Sciatic nerve (tissue), 2 donors: Measurements from ENCODE around the gene WWOX. TPM values are rescaled to one million over a fixed set of nuclear protein-coding genes. Genes with fewer than 3 reads are reported as not detected.

Experiments used
- ATAC-seq: fragments of 200-7000 bp; cut with Tn5 transposase; one replicate; pipeline ENCODE4 v1.9.1; 2020; ENCODE audit warnings: mild to moderate bottlenecking, moderate library complexity
- DNase-seq: peaks from one replicate; pipeline ENCODE4 v3.0.0-alpha.2; 2020; ENCODE audit warnings: low spot score
- intact Hi-C: fragments of 100-400 bp; cut with DNase I; formaldehyde crosslinking; loops from one replicate; pipeline ENCODE4 v1.14.2; 2022
- total RNA-seq: library from RNA; stranded (reverse); fragmentation: NEBNext Ultra II Directional; extraction: Animal tissue kit (Norgen Biotek cat#: 25700); gene quantifications from one replicate; pipeline ENCODE4 v1.2.1, GENCODE V29; 2021
- donor health status: DM: no; HTN: no; CAD: no.
- donor health status: DM: no; HTN: no; CAD: no.

WWOX gene
- total RNA-seq, 1 donor from 2014 or later: 30.7 TPM

DNA sequence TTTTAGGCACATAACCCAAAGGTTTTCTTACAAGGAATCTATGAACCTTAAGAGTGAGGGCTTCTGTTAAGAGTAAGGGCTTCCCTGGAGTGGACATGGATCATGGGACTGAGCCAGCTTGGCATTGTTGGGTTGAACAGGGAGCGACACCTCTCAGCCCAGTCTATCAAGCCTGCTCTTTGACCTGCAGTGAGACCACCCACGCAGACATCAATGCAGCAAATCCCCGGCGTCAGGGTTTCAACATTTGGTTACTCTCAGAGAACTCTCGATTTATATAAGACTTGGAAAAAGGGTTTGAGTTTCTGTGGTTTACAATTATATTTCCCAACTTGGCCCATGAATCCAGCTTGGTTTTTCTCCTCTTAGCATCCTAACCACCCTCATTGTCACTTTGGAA, 299.9 kb downstream of the WWOX start:
- intact Hi-C loops: no loop called here
- DNase-seq (no peak), ATAC-seq (no peak)

DNA sequence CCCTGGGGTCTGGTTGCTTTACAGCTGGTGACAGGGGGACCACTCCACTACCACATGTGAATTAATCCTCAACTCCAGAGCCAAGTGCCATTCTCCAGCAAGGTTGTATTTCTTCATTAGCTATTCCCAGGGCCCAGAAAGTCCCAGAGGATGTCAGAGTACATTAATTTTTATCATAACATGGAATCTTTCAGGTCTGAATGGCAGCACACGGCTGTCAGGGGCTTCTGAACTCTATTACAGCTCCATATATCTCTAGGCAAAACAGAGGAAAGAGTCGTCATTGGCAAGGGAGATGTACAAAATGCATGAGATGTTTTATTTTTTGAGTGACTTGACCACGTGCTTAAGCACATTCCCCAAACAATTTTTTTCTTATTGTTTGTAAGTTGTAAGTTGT, 303.4 kb downstream of the WWOX start:
- intact Hi-C loops: no loop called here
- no peak for DNase-seq
- ATAC-seq: no peak

GRCh38 chr16:78405040-78405439, 305.6 kb downstream of the WWOX start:
- ATAC-seq (no peak), DNase-seq (no peak)
- intact Hi-C loops: no loop called here

GRCh38 chr16:78405833-78406232, 306.4 kb downstream of the WWOX start:
- DNase-seq: no peak
- no peak for ATAC-seq
- intact Hi-C loops: no loop called here

GRCh38 chr16:78407191-78407590, 307.7 kb downstream of the WWOX start:
- intact Hi-C loops: no loop called here
- ATAC-seq (peak; percentile 62), DNase-seq (no peak)

GRCh38 chr16:78413651-78414050, 314.2 kb downstream of the WWOX start:
- intact Hi-C loops: no loop called here
- ATAC-seq: no peak
- DNase-seq: no peak

DNA sequence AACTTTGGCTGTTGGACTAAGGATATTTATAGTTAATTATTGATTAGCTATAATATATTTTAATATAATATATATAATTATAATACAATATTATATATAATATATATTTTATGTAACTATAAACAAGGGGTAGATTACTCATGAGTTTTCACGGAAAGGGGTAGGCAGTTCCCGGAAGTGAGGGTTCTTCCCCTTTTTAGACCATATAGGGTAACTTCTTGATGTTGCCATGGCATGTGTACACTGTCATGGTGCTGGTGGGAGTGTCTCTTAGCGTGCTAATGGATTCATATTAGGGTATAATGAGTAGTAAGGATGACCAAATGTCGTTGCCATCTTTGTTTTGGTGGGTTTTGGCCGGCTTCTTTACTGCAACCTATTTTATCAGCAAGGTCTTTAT, 315.6 kb downstream of the WWOX start:
- DNase-seq (no peak), ATAC-seq (no peak)
- intact Hi-C loops: no loop called here

- ATAC-seq: no peak
- no peak for DNase-seq
- intact Hi-C loops: no loop called here
Measured at GRCh38 chr16:78415669-78416068, 316.2 kb downstream of the WWOX start.

DNA sequence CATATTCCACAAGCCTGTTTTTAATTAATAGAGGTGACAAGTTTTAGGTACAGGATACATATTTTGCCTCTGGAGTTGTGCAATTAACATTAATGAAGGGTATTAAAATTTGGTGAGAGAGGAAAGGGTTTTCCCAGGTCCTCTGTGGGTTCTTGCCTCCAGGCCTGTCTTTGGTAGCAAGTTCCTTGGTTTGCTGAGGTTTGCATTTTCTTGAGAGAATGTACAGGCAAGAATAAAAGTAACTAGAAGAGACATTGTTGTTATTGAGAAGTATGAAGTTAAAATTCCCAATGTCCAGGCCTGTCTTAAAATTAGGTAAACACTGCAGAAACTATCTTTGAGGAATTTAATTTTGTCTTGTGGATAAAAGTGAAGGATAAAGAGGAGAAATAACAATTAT, 316.9 kb downstream of the WWOX start:
- no peak for ATAC-seq
- intact Hi-C loops: no loop called here

GRCh38 chr16:78421181-78421708, 321.8 kb downstream of the WWOX start:
- no peak for DNase-seq
- intact Hi-C loops: no loop called here
- ATAC-seq: no peak

More for the DNA sequence above, 316.9 kb downstream of the WWOX start:
- no peak for DNase-seq

DNA sequence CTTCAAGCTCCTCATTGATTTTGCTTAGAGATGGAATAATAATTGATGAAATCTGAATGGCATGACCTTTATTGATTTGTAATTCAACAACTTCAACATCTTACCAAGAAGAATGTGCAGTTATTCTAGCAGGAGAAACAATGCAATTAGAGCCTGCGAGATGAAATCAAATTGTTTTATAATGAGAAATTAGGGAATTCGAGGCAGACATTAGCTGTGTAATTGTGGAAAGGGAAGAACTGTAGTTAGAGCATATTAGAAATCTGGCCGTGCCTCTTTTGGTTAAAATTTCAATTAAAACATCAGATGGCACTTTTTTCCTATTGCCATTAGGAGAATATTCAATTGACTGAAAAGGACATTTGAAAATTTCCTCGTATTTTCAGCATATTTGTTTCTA, 325.8 kb downstream of the WWOX start:
- intact Hi-C loops: no loop called here
- DNase-seq (no peak), ATAC-seq (no peak)

DNA sequence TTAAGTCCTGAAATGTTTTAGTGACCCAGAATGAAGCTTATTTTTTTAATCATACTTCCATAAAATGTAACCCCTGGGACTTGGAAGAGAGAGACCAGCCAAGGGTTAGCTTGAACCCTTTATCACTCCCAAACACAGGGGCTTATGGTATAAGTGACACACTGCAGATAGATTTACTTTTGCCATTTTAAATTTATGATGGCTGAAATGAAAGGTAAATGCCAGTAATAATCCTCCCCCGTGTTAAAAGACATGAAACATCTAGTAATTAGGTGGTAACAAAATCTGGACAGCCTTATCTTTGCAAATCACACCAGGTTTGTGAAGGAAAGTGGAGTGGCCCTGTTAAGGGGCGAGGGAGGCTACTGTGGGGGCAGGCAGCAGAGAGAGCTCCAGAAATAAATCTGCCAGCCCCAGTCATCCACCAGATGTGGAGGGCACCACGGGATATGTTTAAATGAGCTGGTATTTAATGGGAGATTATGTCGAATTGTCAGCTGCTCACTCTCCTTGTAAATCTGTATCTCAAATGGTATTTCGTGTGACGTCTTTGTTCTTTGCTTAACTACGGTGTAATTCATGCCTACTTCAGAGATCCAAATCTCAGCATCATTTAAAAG, 326.5 kb downstream of the WWOX start:
- intact Hi-C loops: no loop called here
- no peak for ATAC-seq

GRCh38 chr16:78428193-78428592, 328.7 kb downstream of the WWOX start:
- intact Hi-C loops: no loop called here
- DNase-seq: no peak
- no peak for ATAC-seq

More for the DNA sequence above, 326.5 kb downstream of the WWOX start:
- DNase-seq: no peak

- intact Hi-C loops: no loop called here
- ATAC-seq (no peak), DNase-seq (no peak)
Measured at GRCh38 chr16:78430281-78430680, 330.8 kb downstream of the WWOX start.

- intact Hi-C loops: no loop called here
- ATAC-seq (no peak), DNase-seq (no peak)
Measured at GRCh38 chr16:78431004-78431670, 331.7 kb downstream of the WWOX start.

DNA sequence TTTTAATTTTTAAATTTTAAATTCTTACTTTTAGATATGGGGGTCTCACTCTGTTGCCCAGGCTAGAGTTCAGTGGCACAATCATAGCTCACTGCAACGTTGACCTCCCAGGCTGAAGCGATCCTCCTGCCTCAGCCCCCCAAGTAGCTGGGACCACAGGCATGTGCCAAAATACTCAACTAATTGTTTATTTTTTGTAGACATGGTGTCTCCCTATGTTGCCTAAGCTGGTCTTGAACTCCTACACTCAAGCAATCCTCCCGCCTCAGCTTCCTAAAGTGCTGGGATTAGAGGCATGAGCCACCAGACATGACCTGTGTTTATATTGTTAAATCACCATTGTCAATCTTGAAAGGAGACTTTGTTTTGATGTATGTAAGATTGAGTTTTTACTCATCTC, 332.2 kb downstream of the WWOX start:
- DNase-seq: no peak
- intact Hi-C loops: no loop called here

DNA sequence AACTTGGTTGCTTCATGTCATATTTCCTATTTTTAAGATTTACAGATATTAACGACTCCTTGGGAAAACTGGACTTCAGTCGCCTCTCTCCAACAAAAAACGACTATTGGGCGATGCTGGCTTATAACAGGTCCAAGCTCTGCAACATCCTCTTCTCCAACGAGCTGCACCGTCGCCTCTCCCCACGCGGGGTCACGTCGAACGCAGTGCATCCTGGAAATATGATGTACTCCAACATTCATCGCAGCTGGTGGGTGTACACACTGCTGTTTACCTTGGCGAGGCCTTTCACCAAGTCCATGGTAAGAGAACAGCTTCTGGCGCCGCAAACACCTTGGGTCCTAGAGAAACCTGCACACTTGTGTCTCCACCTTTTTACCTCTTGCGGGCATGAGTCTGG, 333.0 kb downstream of the WWOX start:
- DNase-seq (no peak), ATAC-seq (no peak)
- intact Hi-C loops: no loop called here

More for the DNA sequence above, 332.2 kb downstream of the WWOX start:
- ATAC-seq: no peak

DNA sequence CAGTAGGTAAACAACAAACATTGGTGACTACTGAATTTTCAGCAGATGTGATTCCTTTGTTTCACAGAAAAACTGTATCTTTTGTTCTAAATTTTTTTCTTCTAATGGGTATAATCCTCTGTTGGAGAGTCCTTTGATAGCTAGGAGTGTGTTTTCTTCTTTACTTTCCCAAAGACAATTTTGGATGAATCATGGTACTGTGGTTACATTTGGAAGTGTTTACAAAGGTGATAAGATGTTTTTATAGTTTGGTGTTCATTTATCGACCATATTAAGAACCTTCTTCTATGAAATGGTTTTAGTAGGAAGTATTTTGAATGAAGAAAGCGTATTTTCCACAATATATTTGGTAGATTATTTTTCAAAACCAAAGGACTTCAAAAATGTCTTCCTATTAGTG, 333.7 kb downstream of the WWOX start:
- DNase-seq (no peak), ATAC-seq (no peak)
- intact Hi-C loops: no loop called here

DNA sequence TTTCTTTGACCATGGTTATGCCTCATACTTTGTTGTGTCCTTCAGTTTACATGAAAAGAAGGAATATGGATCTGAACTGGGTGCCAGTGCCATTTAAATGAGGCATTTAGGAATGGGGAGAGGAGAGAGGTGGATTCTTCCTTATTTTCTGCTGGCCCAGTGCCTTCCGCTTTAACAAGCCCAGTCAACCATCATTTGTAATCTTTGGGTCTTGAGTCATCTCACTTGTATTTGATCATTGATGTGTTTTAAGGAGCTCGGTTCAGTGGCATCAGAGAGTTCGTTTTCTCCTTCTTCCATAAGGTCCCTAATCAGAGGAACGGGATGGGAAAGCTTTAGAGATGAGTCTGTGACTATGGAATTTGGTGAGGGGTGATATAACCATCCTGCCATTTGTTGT, 334.9 kb downstream of the WWOX start:
- ATAC-seq: no peak
- DNase-seq: no peak
- intact Hi-C loops: no loop called here

DNA sequence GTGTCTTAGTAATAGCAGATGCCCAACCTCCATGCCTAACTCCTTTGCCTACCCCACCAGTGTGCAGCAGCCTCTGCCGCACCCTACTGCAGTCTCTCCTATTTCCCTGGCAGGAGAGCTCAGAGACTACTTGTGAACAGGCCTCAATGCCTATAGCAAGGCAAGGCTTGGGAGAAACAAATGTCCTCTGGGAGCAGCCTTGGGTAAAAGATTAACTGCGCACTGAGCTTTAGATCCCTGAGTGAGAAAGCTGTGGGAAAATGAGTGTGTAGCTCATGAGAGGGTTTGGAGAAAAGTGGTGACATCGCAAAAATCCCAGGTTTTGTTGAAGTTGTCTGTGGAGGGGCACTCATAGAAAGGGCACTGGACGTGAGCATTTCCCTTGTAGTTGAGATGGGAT, 335.8 kb downstream of the WWOX start:
- DNase-seq (no peak), ATAC-seq (no peak)
- intact Hi-C loops: no loop called here

DNA sequence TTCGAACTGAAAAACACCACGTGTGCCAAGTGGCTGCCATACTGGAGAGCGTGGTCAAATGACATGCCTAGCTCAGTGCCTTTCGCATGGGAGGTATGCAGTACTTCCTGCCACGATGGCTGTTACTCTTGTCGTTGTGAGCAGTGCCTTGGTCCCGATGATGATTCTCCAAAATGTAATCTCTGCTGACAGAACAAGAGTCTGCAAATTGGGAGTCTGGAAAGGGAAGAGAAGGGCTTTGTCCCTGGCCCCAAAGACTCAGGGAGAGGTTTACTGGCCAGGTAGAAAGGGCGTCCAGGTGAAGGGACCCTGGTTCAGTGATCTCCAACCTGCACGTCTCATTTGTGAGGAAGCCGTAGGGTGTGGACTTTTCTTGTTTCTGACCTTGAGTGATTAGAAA, 336.6 kb downstream of the WWOX start:
- ATAC-seq (no peak), DNase-seq (no peak)
- intact Hi-C loops: no loop called here
